ENCODE measurements around the gene KSR1.
A peak's percentile ranks its signal among the peaks of the same experiment; 100 is the strongest.
"Not testable (repeated sequence)": the region's sequence is repeated elsewhere in the genome, so short reads cannot be mapped to it uniquely, and the experiment has no call there.

The KSR1 gene

GRCh38 chr17:27621942-27622559 lies 165.8 kb downstream of the KSR1 start:
- DNase-seq = no peak

GRCh38 chr17:27622986-27623385 lies 166.7 kb downstream of the KSR1 start:
- DNase-seq = peak; percentile 70

- peak; percentile 58 for DNase-seq
Observed at GRCh38 chr17:27623614-27624013, 167.4 kb downstream of the KSR1 start.

- no peak for DNase-seq
Observed at GRCh38 chr17:27624539-27624938, 168.3 kb downstream of the KSR1 start.

GRCh38 chr17:27625856-27626255 lies 169.6 kb downstream of the KSR1 start:
- DNase-seq = no peak

- DNase-seq = no peak
Observed at GRCh38 chr17:27627514-27627913, 171.3 kb downstream of the KSR1 start.

GRCh38 chr17:27628376-27628775 lies 172.1 kb downstream of the KSR1 start:
- DNase-seq = no peak

GRCh38 chr17:27629260-27629659 lies 173.0 kb downstream of the KSR1 start:
- DNase-seq = not testable (repeated sequence)

GRCh38 chr17:27630607-27631410 lies 174.6 kb downstream of the KSR1 start, which contains the start of gene LGALS9:
LGALS9 (plus strand) TSS chr17:27631188; CDS start chr17:27631266, 78 bp downstream.
- no peak for DNase-seq

- DNase-seq = no peak
Observed at GRCh38 chr17:27631411-27631760, 175.1 kb downstream of the KSR1 start.

GRCh38 chr17:27631897-27632725 lies 175.9 kb downstream of the KSR1 start:
- no peak for DNase-seq

GRCh38 chr17:27632766-27633165 lies 176.5 kb downstream of the KSR1 start:
- peak; percentile 86 for DNase-seq

- DNase-seq = no peak
Observed at GRCh38 chr17:27633312-27634025, 177.2 kb downstream of the KSR1 start.

GRCh38 chr17:27634026-27634335 lies 177.7 kb downstream of the KSR1 start:
- no peak for DNase-seq

- DNase-seq = no peak
Observed at GRCh38 chr17:27634776-27635175, 178.5 kb downstream of the KSR1 start.

- no peak for DNase-seq
Observed at GRCh38 chr17:27635275-27635823, 179.1 kb downstream of the KSR1 start.

GRCh38 chr17:27636005-27636520 lies 179.8 kb downstream of the KSR1 start:
- DNase-seq = not testable (repeated sequence)

- DNase-seq = not testable (repeated sequence)
Observed at GRCh38 chr17:27637818-27638217, 181.6 kb downstream of the KSR1 start.

- DNase-seq = not testable (repeated sequence)
Observed at GRCh38 chr17:27638415-27638914, 182.2 kb downstream of the KSR1 start.

GRCh38 chr17:27640790-27641189 lies 184.5 kb downstream of the KSR1 start:
- DNase-seq = no peak

GRCh38 chr17:27644586-27644985 lies 188.3 kb downstream of the KSR1 start:
- DNase-seq = no peak

- DNase-seq = not testable (repeated sequence)
Observed at GRCh38 chr17:27645621-27646020, 189.4 kb downstream of the KSR1 start.

Data from femur (tissue), 1 donor.